Measurements from ENCODE around the gene MARF1.
"Not testable (repeated sequence)": the region's sequence is repeated elsewhere in the genome, so short reads cannot be mapped to it uniquely, and the experiment has no call there.

MARF1 gene

GRCh38 chr16:15597822-15598647 is 44.9 kb downstream of the MARF1 start:
- DNase-seq (ENCODE audit: low read depth), result no peak

GRCh38 chr16:15597135-15597534 is 45.8 kb downstream of the MARF1 start:
- DNase-seq (ENCODE audit: low read depth), result no peak

GRCh38 chr16:15594711-15595320 is 48.1 kb downstream of the MARF1 start:
- DNase-seq (ENCODE audit: low read depth), result no peak

GRCh38 chr16:15593235-15593634 is 49.7 kb downstream of the MARF1 start:
- DNase-seq (ENCODE audit: low read depth), result no peak

GRCh38 chr16:15592324-15592723 is 50.6 kb downstream of the MARF1 start:
- DNase-seq (ENCODE audit: low read depth), result no peak

GRCh38 chr16:15587152-15587825 is 55.7 kb downstream of the MARF1 start:
- no peak for DNase-seq (ENCODE audit: low read depth)

- no peak for DNase-seq (ENCODE audit: low read depth)
Observed at GRCh38 chr16:15586716-15587115, 56.2 kb downstream of the MARF1 start.

- DNase-seq (ENCODE audit: low read depth), result no peak
Observed at GRCh38 chr16:15585956-15586355, 57.0 kb downstream of the MARF1 start.

GRCh38 chr16:15583526-15583925 is 59.4 kb downstream of the MARF1 start:
- DNase-seq (ENCODE audit: low read depth), result no peak

- DNase-seq (ENCODE audit: low read depth), result no peak
Observed at GRCh38 chr16:15581127-15581815, 61.7 kb downstream of the MARF1 start.

- DNase-seq (ENCODE audit: low read depth), result no peak
Observed at GRCh38 chr16:15578824-15579223, 64.1 kb downstream of the MARF1 start.

- DNase-seq (ENCODE audit: low read depth), result no peak
Observed at GRCh38 chr16:15576960-15577958, 65.7 kb downstream of the MARF1 start.

- DNase-seq (ENCODE audit: low read depth), result no peak
Observed at GRCh38 chr16:15575293-15576049, 67.5 kb downstream of the MARF1 start.

GRCh38 chr16:15574614-15574948 is 68.4 kb downstream of the MARF1 start:
- no peak for DNase-seq (ENCODE audit: low read depth)

- not testable (repeated sequence) for DNase-seq (ENCODE audit: low read depth)
Observed at GRCh38 chr16:15573896-15574613, 68.9 kb downstream of the MARF1 start.

GRCh38 chr16:15573274-15573895 is 69.6 kb downstream of the MARF1 start:
- no peak for DNase-seq (ENCODE audit: low read depth)

- peak; percentile 77 for DNase-seq (ENCODE audit: low read depth)
Observed at GRCh38 chr16:15572329-15573001, 70.5 kb downstream of the MARF1 start.

GRCh38 chr16:15571557-15571956 is 71.4 kb downstream of the MARF1 start:
- no peak for DNase-seq (ENCODE audit: low read depth)

GRCh38 chr16:15570666-15571065 is 72.3 kb downstream of the MARF1 start:
- DNase-seq (ENCODE audit: low read depth), result not testable (repeated sequence)

Measured in GM04503 (cell line).